ENCODE results near the gene CACNG4. TPM values are rescaled to one million over a fixed set of nuclear protein-coding genes. Genes with fewer than 3 reads are reported as not detected.

Gene CACNG4
- total RNA-seq (2014; rRNA removed; shearing (Covaris generic)) (not detected in 2 replicates), total RNA-seq (2022) (not detected in 2 replicates), Bru-seq, nascent RNA (percentile 7 among the genes with signal in this experiment), BruChase-seq, experiment 1, labeled RNA remaining after a 6-hour chase (percentile 3 among the genes with signal in this experiment), BruChase-seq, experiment 2, labeled RNA remaining after a 2-hour chase (percentile 2 among the genes with signal in this experiment)
- long read RNA-seq: 0 reads

GRCh38 chr17:66963909-66964771 lies at the start of gene CACNG4:
Gene CACNG4 (plus strand): TSS chr17:66964707. CDS start chr17:66964912, 205 bp downstream.
- H3K4me2 ChIP-seq (ENCODE audit: low read length): no peak within 1 kb of the TSS
- H3K4me1 ChIP-seq (ENCODE audit: insufficient read depth, low read length, poor library complexity, severe bottlenecking): no peaks in the 10 kb centered on the region
- no TSS peak for BruUV-seq (replicated peaks)
- H3K27ac ChIP-seq (ENCODE audit: low read depth, low read length, poor library complexity, severe bottlenecking): no peak within 1 kb of the TSS
- H3K4me3 ChIP-seq (ENCODE audit: low read depth, low read length, poor library complexity, severe bottlenecking): no peak within 1 kb of the TSS
- TF ChIP-seq EZH2phosphoT487 (IDR thresholded peaks at IDR 0.05; ENCODE audit: borderline replicate concordance, low read depth, low read length): no peak
- no peak for TF ChIP-seq CTCF (conservative IDR thresholded peaks at IDR 0.05; ENCODE audit: low read length)
- intact Hi-C loops (cut with micrococcal nuclease; ENCODE audit: unreplicated experiment): no loop called here
- no peaks in the 10 kb centered on the region for H3K9me2 ChIP-seq (ENCODE audit: insufficient read depth, low read length)
- no peak for DNase-seq (ENCODE audit: low spot score)
- CTCF ChIA-PET (ENCODE audit: unreplicated experiment): no interaction called here
- H4K20me1 ChIP-seq (ENCODE audit: insufficient read depth, low read length): no peaks in the 10 kb centered on the region
- no peaks in the 10 kb centered on the region for H3K36me3 ChIP-seq (ENCODE audit: insufficient read depth, low read length)
- no peaks in the 10 kb centered on the region for H3K9me3 ChIP-seq (ENCODE audit: low read length)
- H3K79me2 ChIP-seq (ENCODE audit: insufficient read depth, low read depth, low read length): no peaks in the 10 kb centered on the region
- POLR2A ChIA-PET: interaction anchor here (0.8 kb wide), 1 partner anchor 83 kb away, joined by 3 read pairs; no protein-coding TSS in a partner anchor
- H2AFZ ChIP-seq (ENCODE audit: low read length): no peak within 1 kb of the TSS

GRCh38 chr17:66915204-66915611 lies 49.3 kb upstream of the CACNG4 start:
- no peak for DNase-seq (ENCODE audit: low spot score)
- ChIA-PET POLR2A (interaction anchor here (0.6 kb wide), 1 partner anchor 200 kb away, joined by 3 read pairs; no protein-coding TSS in a partner anchor), CTCF (ENCODE audit: unreplicated experiment) (no interaction called here)
- Histone ChIP-seq H3K27ac (ENCODE audit: low read depth, low read length, poor library complexity, severe bottlenecking) (no peak overlapping the region), H3K4me2 (ENCODE audit: low read length) (no peak overlapping the region), H3K4me3 (ENCODE audit: low read depth, low read length, poor library complexity, severe bottlenecking) (no peak overlapping the region), H3K36me3 (ENCODE audit: insufficient read depth, low read length) (no peaks in the 10 kb centered on the region), H3K4me1 (ENCODE audit: insufficient read depth, low read length, poor library complexity, severe bottlenecking) (no peaks in the 10 kb centered on the region), H3K79me2 (ENCODE audit: insufficient read depth, low read depth, low read length) (no peaks in the 10 kb centered on the region), H3K9me2 (ENCODE audit: insufficient read depth, low read length) (no peaks in the 10 kb centered on the region), H3K9me3 (ENCODE audit: low read length) (no peaks in the 10 kb centered on the region), H4K20me1 (ENCODE audit: insufficient read depth, low read length) (no peaks in the 10 kb centered on the region), H2AFZ (ENCODE audit: low read length) (no peak overlapping the region)
- no TSS peak for BruUV-seq (replicated peaks)
- intact Hi-C loops (cut with micrococcal nuclease; ENCODE audit: unreplicated experiment): no loop called here
- TF ChIP-seq CTCF (conservative IDR thresholded peaks at IDR 0.05; ENCODE audit: low read length) (no peak), EZH2phosphoT487 (IDR thresholded peaks at IDR 0.05; ENCODE audit: borderline replicate concordance, low read depth, low read length) (no peak)
